ENCODE results near the gene USP36.

- TF ChIP-seq CTCF (IDR thresholded peaks at IDR 0.05) (no peak), POLR2A (IDR thresholded peaks at IDR 0.05) (no peak)
Measured at GRCh38 chr17:78796517-78796900, 44.1 kb downstream of the USP36 start.
